CD4-positive, alpha-beta T cell (primary cell): Measurements from ENCODE around the gene CAAP1. TPM values are rescaled to one million over a fixed set of nuclear protein-coding genes. Genes with fewer than 3 reads are reported as not detected.

Experiments
- ATAC-seq: fragments of 200-7000 bp; cut with Tn5 transposase; one replicate; pipeline ENCODE4 v1.10.0; 2022; ENCODE audit warnings: mild to moderate bottlenecking; ENCODE audit not compliant: poor library complexity
- CTCF ChIA-PET: fragments of 350-600 bp; sonication (Branson Sonifier 250); formaldehyde crosslinking; loops from one replicate; lab custom pipeline; 2021; ENCODE audit warnings: antibody characterized with exemption, inconsistent platforms; lab: Charles Lee
- POLR2A ChIA-PET: fragments of 350-600 bp; sonication (Branson Sonifier 250); formaldehyde crosslinking; loops from one replicate; lab custom pipeline; 2021; ENCODE audit warnings: antibody characterized with exemption, inconsistent platforms; lab: Charles Lee
- DNase-seq, 14 experiments: peaks; one replicate each; pipeline ENCODE4 v3.0.0-alpha.2; 2013 to 2020; ENCODE audit warnings: mixed read lengths in 2 of 14
- H3K27ac ChIP-seq, 2 donors: one replicate each; pipeline versions ENCODE4 v1.5.1 to v1.7.0; 2013; ENCODE audit warnings: low read length in 2 of 2, low read depth in 1 of 2, mild to moderate bottlenecking in 1 of 2
- H3K27me3 ChIP-seq, 2 experiments: 1 replicate in 1 of 2; 2 replicates in 1 of 2; pipeline versions ENCODE4 v1.6.1 to v1.7.0; 2013; ENCODE audit warnings: low read length in 2 of 2, control low read depth in 1 of 2, mild to moderate bottlenecking in 1 of 2, moderate library complexity in 1 of 2; ENCODE audit not compliant: insufficient read depth in 2 of 2, control insufficient read depth in 1 of 2
- H3K36me3 ChIP-seq: one replicate; pipeline ENCODE4 v1.6.1; 2013; ENCODE audit warnings: low read length, control low read depth; ENCODE audit not compliant: insufficient read depth
- H3K4me1 ChIP-seq: one replicate; pipeline ENCODE4 v1.6.1; 2013; ENCODE audit warnings: low read length, control low read depth; ENCODE audit not compliant: insufficient read depth
- H3K4me3 ChIP-seq: one replicate; pipeline ENCODE4 v1.5.1; 2013; ENCODE audit warnings: mild to moderate bottlenecking, low read length, moderate library complexity
- H3K9me3 ChIP-seq, 2 experiments: 1 replicate in 1 of 2; 2 replicates in 1 of 2; pipeline versions ENCODE4 v1.6.1 to v1.7.0; 2013; ENCODE audit warnings: low read length in 2 of 2, mild to moderate bottlenecking in 2 of 2, control low read depth in 1 of 2, moderate library complexity in 1 of 2; ENCODE audit not compliant: control insufficient read depth in 1 of 2, insufficient read depth in 1 of 2
- H3K27ac Mint-ChIP-seq: one replicate; pipeline ENCODE4 v1.8.0; 2020; ENCODE audit warnings: mixed read lengths
- H3K27me3 Mint-ChIP-seq: one replicate; pipeline ENCODE4 v1.8.0; 2021; ENCODE audit warnings: mixed read lengths
- H3K36me3 Mint-ChIP-seq: one replicate; pipeline ENCODE4 v1.8.0; 2021; ENCODE audit warnings: low read depth, mixed read lengths
- H3K4me1 Mint-ChIP-seq: one replicate; pipeline ENCODE4 v1.8.0; 2021; ENCODE audit warnings: low read depth, mixed read lengths
- H3K4me3 Mint-ChIP-seq: one replicate; pipeline ENCODE4 v1.8.0; 2020; ENCODE audit warnings: mild to moderate bottlenecking, mixed read lengths
- H3K9me3 Mint-ChIP-seq: one replicate; pipeline ENCODE4 v1.8.0; 2020; ENCODE audit warnings: mixed read lengths
- intact Hi-C, 2 experiments: fragments of 100-400 bp; cut with DNase I in 1 of 2; cut with micrococcal nuclease in 1 of 2; formaldehyde crosslinking; loops; one replicate each; pipeline versions ENCODE4 v1.15.1 to v1.9.0; 2023 to 2025; cut with DNase I, micrococcal nuclease
- polyA plus RNA-seq, 2 donors: library from polyadenylated mRNA; unstranded; fragments of 120-200 nt; gene quantifications; one replicate each; pipeline ENCODE4 v1.2.1, GENCODE V29; 2013
- total RNA-seq, 174 experiments: library from RNA in 2 of 174; stranded (reverse) in 2 of 174; gene quantifications; one replicate each; pipeline ENCODE4 v1.2.3 and lab custom pipeline; 2021 to 2026
- TF ChIP-seq, protein P1 (sequence below): fragments of 200-600 bp; IDR thresholded peaks from one replicate; pipeline ENCODE4 v1.8.0; 2022; ENCODE audit warnings: antibody characterized with exemption, mild to moderate bottlenecking

The CAAP1 gene, protein sequence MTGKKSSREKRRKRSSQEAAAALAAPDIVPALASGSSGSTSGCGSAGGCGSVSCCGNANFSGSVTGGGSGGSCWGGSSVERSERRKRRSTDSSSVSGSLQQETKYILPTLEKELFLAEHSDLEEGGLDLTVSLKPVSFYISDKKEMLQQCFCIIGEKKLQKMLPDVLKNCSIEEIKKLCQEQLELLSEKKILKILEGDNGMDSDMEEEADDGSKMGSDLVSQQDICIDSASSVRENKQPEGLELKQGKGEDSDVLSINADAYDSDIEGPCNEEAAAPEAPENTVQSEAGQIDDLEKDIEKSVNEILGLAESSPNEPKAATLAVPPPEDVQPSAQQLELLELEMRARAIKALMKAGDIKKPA
- total RNA-seq (10 to 100 TPM; 11.4 to 12.8 TPM), total RNA-seq (lab: John Stamatoyannopoulos, UW) (16.0 to 64.0 (median 27.6) reads per million in 172 experiments)
- 14.9 TPM for polyA plus RNA-seq (2013, experiment 1 of 2)
- polyA plus RNA-seq (2013, experiment 2 of 2), result 15.9 TPM

DNA sequence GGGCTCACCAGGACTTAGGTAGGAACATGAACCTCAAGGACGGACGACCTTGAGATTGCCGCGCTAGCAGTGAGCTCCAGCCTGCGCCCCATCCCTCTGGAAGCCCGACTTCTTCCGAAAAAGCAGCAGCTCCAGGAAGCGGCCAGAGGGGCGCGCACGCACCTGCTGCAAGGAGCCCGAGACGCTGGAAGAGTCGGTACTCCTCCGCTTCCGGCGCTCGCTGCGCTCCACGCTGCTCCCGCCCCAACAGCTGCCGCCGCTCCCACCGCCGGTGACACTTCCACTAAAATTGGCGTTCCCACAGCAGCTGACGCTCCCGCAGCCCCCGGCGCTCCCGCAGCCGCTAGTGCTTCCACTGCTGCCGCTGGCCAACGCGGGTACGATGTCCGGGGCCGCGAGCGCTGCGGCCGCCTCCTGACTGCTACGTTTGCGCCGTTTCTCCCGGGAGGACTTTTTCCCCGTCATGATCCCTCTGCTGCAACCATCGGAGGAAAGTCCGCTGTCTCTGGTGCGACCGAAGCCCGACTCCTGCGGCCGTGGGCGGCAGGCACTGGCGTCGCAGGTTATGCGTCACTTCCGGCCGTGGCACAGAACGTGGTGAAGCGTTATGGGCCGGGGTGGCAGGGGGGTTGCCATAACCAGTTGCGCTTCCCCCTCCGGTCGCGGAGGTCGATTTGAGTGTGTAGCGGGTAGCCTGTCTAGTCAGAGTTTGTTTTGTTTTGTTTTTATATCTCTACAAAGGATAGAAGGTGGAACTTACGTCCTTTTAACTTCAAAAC is at the start of gene CAAP1:
Gene CAAP1, minus strand, starts transcription at position 552 of the 779 bp plus-strand sequence. Its CDS starts 87 bp downstream, at position 465.
- Mint-ChIP-seq H3K4me3 (peak within 1 kb of the TSS; percentile 100), H3K27me3 (no peaks in the 10 kb centered on the region)

DNA sequence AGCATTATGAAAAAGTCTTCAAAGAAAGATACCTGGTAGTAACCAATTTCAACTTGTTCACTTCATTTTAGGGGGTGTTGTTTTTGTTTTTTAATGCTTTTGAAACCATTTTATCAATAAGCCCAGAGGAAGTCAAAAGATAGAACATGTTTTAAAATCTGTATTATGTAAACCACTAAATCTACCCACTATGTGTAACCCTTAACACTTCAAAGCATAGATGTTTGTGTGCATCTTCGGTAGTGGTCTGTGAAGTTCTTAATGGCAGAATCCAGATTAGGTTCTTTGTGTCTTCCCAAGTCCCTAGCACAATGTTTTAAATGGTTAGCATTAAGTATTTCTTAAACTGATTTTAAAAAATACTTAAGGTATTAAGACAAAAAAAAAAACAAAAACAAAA is 48.2 kb upstream of the CAAP1 start:
- H3K27me3 ChIP-seq, result no peaks in the 10 kb centered on the region
- H3K4me1 Mint-ChIP-seq, result peaks cover 73% of the 10 kb centered on the region
- ATAC-seq (no peak), DNase-seq (no peak)
- CTCF ChIA-PET, result interaction anchor here (1.0 to 1.7 kb wide), 2 partner anchors 11 to 49 kb away, joined by 5 to 7 read pairs; no protein-coding TSS in a partner anchor
- peaks cover 24% of the 10 kb centered on the region for H3K4me1 ChIP-seq
- intact Hi-C loops, result no loop called here
- H3K4me3 ChIP-seq, result no peak overlapping the region
- H3K9me3 ChIP-seq, result peaks cover 0 to 8% of the 10 kb centered on the region in 2 experiments
- TF ChIP-seq, protein P1, sequence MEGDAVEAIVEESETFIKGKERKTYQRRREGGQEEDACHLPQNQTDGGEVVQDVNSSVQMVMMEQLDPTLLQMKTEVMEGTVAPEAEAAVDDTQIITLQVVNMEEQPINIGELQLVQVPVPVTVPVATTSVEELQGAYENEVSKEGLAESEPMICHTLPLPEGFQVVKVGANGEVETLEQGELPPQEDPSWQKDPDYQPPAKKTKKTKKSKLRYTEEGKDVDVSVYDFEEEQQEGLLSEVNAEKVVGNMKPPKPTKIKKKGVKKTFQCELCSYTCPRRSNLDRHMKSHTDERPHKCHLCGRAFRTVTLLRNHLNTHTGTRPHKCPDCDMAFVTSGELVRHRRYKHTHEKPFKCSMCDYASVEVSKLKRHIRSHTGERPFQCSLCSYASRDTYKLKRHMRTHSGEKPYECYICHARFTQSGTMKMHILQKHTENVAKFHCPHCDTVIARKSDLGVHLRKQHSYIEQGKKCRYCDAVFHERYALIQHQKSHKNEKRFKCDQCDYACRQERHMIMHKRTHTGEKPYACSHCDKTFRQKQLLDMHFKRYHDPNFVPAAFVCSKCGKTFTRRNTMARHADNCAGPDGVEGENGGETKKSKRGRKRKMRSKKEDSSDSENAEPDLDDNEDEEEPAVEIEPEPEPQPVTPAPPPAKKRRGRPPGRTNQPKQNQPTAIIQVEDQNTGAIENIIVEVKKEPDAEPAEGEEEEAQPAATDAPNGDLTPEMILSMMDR, result no peak
- peaks cover 28% of the 10 kb centered on the region for H3K36me3 Mint-ChIP-seq
- peak overlapping the region; percentile 13 for H3K27ac Mint-ChIP-seq
- peaks cover 3% of the 10 kb centered on the region for H3K9me3 Mint-ChIP-seq
- H3K36me3 ChIP-seq, result peaks cover 7% of the 10 kb centered on the region
- H3K4me3 Mint-ChIP-seq, result peak overlapping the region; percentile 49
- no peak overlapping the region for H3K27ac ChIP-seq
- POLR2A ChIA-PET, result no interaction called here
- no peaks in the 10 kb centered on the region for H3K27me3 Mint-ChIP-seq

More for the DNA sequence above, at the start of gene CAAP1:
- DNase-seq, result peak; percentile 82 to 96 (median 89)
- peaks cover 23% of the 10 kb centered on the region for H3K4me1 ChIP-seq
- peak within 1 kb of the TSS; percentile 98 for H3K27ac Mint-ChIP-seq
- H3K36me3 ChIP-seq, result peaks cover 3% of the 10 kb centered on the region
- peak within 1 kb of the TSS; percentile 94 to 95 for H3K27ac ChIP-seq
- ChIA-PET POLR2A (interaction anchor here (0.7 to 3.0 kb wide), 6 partner anchors 16 to 681 kb away, joined by 3 to 40 read pairs (median 4); partner anchors contain the start of genes C9orf72, IFT74 and PLAA), CTCF (interaction anchor here (0.8 to 2.6 kb wide), 6 partner anchors 9 to 81 kb away, joined by 3 to 18 read pairs (median 4); partner anchors contain the start of genes IFT74 and PLAA)
- no peaks in the 10 kb centered on the region for H3K27me3 ChIP-seq
- H3K9me3 ChIP-seq, result no peaks in the 10 kb centered on the region
- TF ChIP-seq, protein P1, result peak; percentile 46
- H3K36me3 Mint-ChIP-seq, result peaks cover 31% of the 10 kb centered on the region
- peak within 1 kb of the TSS; percentile 88 for H3K4me3 ChIP-seq
- peaks cover 2% of the 10 kb centered on the region for H3K9me3 Mint-ChIP-seq
- intact Hi-C loops, result loop anchor here (1.0 to 5.0 kb wide), 4 partner anchors 55 to 680 kb away; partner anchors contain the start of genes C9orf72 (in 2 of the 2), IFT74 (in 1 of the 2) and PLAA (in 1 of the 2)
- ATAC-seq, result peak; percentile 92
- peaks cover 49% of the 10 kb centered on the region for H3K4me1 Mint-ChIP-seq
